ENCODE data around the gene AMN. TPM values are rescaled to one million over a fixed set of nuclear protein-coding genes. Genes with fewer than 3 reads are reported as not detected.

The AMN gene
- total and polyA plus RNA-seq, 2 donors (not counting 1 experiment from before 2014, with no cell fraction given), result 11.5 to 15.0 TPM

- Mint-ChIP-seq H3K4me3 (peak overlapping the region; percentile 30), H3K27me3 (no peaks in the 10 kb centered on the region), H3K27ac (peak overlapping the region; percentile 62), H3K4me1 (peaks cover 53% of the 10 kb centered on the region), H3K9me3 (ENCODE audit: insufficient read depth) (no peaks in the 10 kb centered on the region)
- DNase-seq (no peak), ATAC-seq (ENCODE audit: low read depth) (no peak)
- Histone ChIP-seq H3K27ac (ENCODE audit: low read length in 2 of 2) (peak overlapping the region in 1 of 2 donors; percentile 20), H3K4me2 (replicated peaks; ENCODE audit: low read depth, low read length, poor library complexity, severe bottlenecking) (peak overlapping the region; percentile 74), H3K27me3 (replicated peaks in 1 of 4; ENCODE audit: control extremely low read depth in 1 of 4, control insufficient read depth in 3 of 4, insufficient read depth in 4 of 4, low read length in 3 of 4) (no peaks in the 10 kb centered on the region), H2AFZ (ENCODE audit: insufficient read depth, low read depth, low read length, poor library complexity, severe bottlenecking) (no peak overlapping the region), H3K4me1 (ENCODE audit: control insufficient read depth in 2 of 2, insufficient read depth in 2 of 2, low read length in 2 of 2) (peaks cover 53 to 55% of the 10 kb centered on the region in 2 donors), H3K36me3 (replicated peaks in 1 of 2; ENCODE audit: control extremely low read depth in 1 of 2, control insufficient read depth in 1 of 2, extremely low read depth in 1 of 2, insufficient read depth in 2 of 2, low read length in 1 of 2) (peaks cover 0 to 12% of the 10 kb centered on the region in 2 experiments), H3K4me3 (ENCODE audit: control extremely low read depth in 1 of 5, extremely low read depth in 1 of 5, insufficient read depth in 1 of 5, low read depth in 2 of 5, low read length in 4 of 5) (no peak overlapping the region), H3K9ac (ENCODE audit: low read length) (no peak overlapping the region), H3K79me2 (ENCODE audit: control insufficient read depth, insufficient read depth, low read length) (peaks cover 8% of the 10 kb centered on the region), H4K20me1 (ENCODE audit: control insufficient read depth, insufficient read depth, low read length, poor library complexity, severe bottlenecking) (no peaks in the 10 kb centered on the region), H3K9me3 (ENCODE audit: control extremely low read depth in 1 of 3, control insufficient read depth in 2 of 3, insufficient read depth in 1 of 3, low read length in 2 of 3) (peaks cover 0 to 4% (median 0%) of the 10 kb centered on the region in 3 donors)
- intact Hi-C loops (cut with micrococcal nuclease), result loop anchor here (5.0 kb wide), 1 partner anchor 203 kb away; no protein-coding TSS in a partner anchor
- WGBS (ENCODE audit: insufficient coverage), result 90% methylated on average over 11 of the region's 19 CpGs
- POLR2A ChIA-PET, result interaction anchor here (3.5 kb wide), 1 partner anchor 14 kb away, joined by 13 read pairs; no protein-coding TSS in a partner anchor
- TF ChIP-seq CTCF (IDR thresholded peaks at IDR 0.05) (no peak), EZH2 (IDR thresholded peaks at IDR 0.05; ENCODE audit: borderline replicate concordance, insufficient read depth, low read depth, low read length, poor library complexity, severe bottlenecking) (no peak)
- CTCF ChIA-PET, result interaction anchor here (1.4 to 5.3 kb wide), 3 partner anchors 12 to 221 kb away, joined by 5 to 59 read pairs (median 12); no protein-coding TSS in a partner anchor
Measured at GRCh38 chr14:102915292-102916110, 7.0 kb upstream of the AMN start.
